GM12878 (cell line): ENCODE measurements around the gene NRXN3. TPM values are rescaled to one million over a fixed set of nuclear protein-coding genes. Genes with fewer than 3 reads are reported as not detected.

Experiments
- ATAC-seq: fragments of 200-7000 bp; cut with Tn5 transposase; 3 replicates; pipeline ENCODE4 v1.9.1; 2020; ENCODE audit warnings: mild to moderate bottlenecking, moderate library complexity
- BruUV-seq: library from RNA; stranded (reverse); fragments of 400-500 nt; replicated peaks from 2 replicates; lab custom pipeline; 2021; lab: Mats Ljungman, UMichigan
- CTCF ChIA-PET: fragments of 300-600 bp; sonication (Branson Sonifier 250); formaldehyde crosslinking; extraction: SDS; loops from one replicate; lab custom pipeline; 2021; ENCODE audit warnings: inconsistent platforms; lab: Yijun Ruan, JAX
- POLR2A ChIA-PET: fragments of 350-600 bp; formaldehyde crosslinking; extraction: SDS; loops from one replicate; lab custom pipeline; 2021; ENCODE audit warnings: inconsistent platforms; lab: Charles Lee
- RAD21 ChIA-PET: fragments of 300-600 bp; sonication (Branson Sonifier 250); formaldehyde crosslinking; loops from one replicate; lab custom pipeline; 2023; ENCODE audit warnings: antibody characterized with exemption; ENCODE audit not compliant: unreplicated experiment; lab: Charles Lee
- SMC1A ChIA-PET: fragments of 300-600 bp; sonication (Branson Sonifier 250); formaldehyde crosslinking; loops from one replicate; lab custom pipeline; 2023; ENCODE audit not compliant: unreplicated experiment, uncharacterized antibody; lab: Charles Lee
- DNase-seq: peaks from one replicate; pipeline ENCODE4 v3.0.0-alpha.2; 2011; ENCODE audit warnings: low read depth, low spot score
- FAIRE-seq: peaks from 3 replicates; lab custom pipeline; 2011; peaks lifted over from hg19 to GRCh38; lab: Jason Lieb, UNC
- H2AFZ ChIP-seq: 2 replicates; pipeline ENCODE4 v1.6.0; 2011; ENCODE audit warnings: low read depth, low read length, control low read depth; ENCODE audit not compliant: control insufficient read depth
- H3K27ac ChIP-seq: 2 replicates; pipeline ENCODE4 v1.5.1; 2011; ENCODE audit warnings: control low read depth; ENCODE audit not compliant: control insufficient read depth, insufficient read depth
- H3K27me3 ChIP-seq, 2 experiments: replicated peaks in 1 of 2; 2 replicates each; pipeline versions ENCODE4 v1.6.0 to v1.6.1; 2011; ENCODE audit warnings: low read length in 1 of 2; ENCODE audit not compliant: control insufficient read depth in 2 of 2, insufficient read depth in 2 of 2
- H3K36me3 ChIP-seq, 2 experiments: 2 replicates each; pipeline ENCODE4 v1.5.1; 2011; ENCODE audit warnings: low read length in 1 of 2; ENCODE audit not compliant: control insufficient read depth in 2 of 2, insufficient read depth in 2 of 2
- H3K4me1 ChIP-seq: 2 replicates; pipeline ENCODE4 v1.6.1; 2011; ENCODE audit warnings: mild to moderate bottlenecking, low read length, moderate library complexity, mixed read lengths; ENCODE audit not compliant: control insufficient read depth, insufficient read depth
- H3K4me2 ChIP-seq: 2 replicates; pipeline ENCODE4 v1.6.0; 2011; ENCODE audit warnings: control low read depth; ENCODE audit not compliant: control insufficient read depth, insufficient read depth
- H3K4me3 ChIP-seq: fragments of 200-600 bp; sonication (generic); 2 replicates; pipeline ENCODE4 v1.5.1; 2016
- H3K79me2 ChIP-seq: 2 replicates; pipeline ENCODE4 v1.6.0; 2011; ENCODE audit warnings: low read length; ENCODE audit not compliant: control insufficient read depth, insufficient read depth
- H3K9ac ChIP-seq: 2 replicates; pipeline ENCODE4 v1.8.0; 2011; ENCODE audit warnings: low read length, control low read depth, mixed read lengths; ENCODE audit not compliant: control insufficient read depth, insufficient read depth
- H3K9me3 ChIP-seq: replicated peaks from 3 replicates; pipeline ENCODE4 v1.5.1; 2011; ENCODE audit warnings: mild to moderate bottlenecking, low read length; ENCODE audit not compliant: control insufficient read depth, insufficient read depth
- H4K20me1 ChIP-seq: 2 replicates; pipeline ENCODE4 v1.6.0; 2011; ENCODE audit not compliant: control insufficient read depth, insufficient read depth
- ASH2L ChIP-seq: fragments of 300-600, 200-600 bp; sonication (generic); IDR thresholded peaks from 2 replicates; pipeline ENCODE4 v1.6.1; 2017; ENCODE audit warnings: low read depth, mild to moderate bottlenecking, borderline replicate concordance
- HDAC6 ChIP-seq: fragments of 200-600 bp; sonication (generic); IDR thresholded peaks from one replicate; pipeline ENCODE4 v1.8.0; 2017; ENCODE audit warnings: antibody characterized with exemption; ENCODE audit not compliant: unreplicated experiment
- NBN ChIP-seq: fragments of 450-650 bp; IDR thresholded peaks from 2 replicates; pipeline ENCODE4 v1.6.1; 2016
- PAX8 ChIP-seq: fragments of 450-650 bp; IDR thresholded peaks from 2 replicates; pipeline ENCODE4 v1.6.1; 2017; ENCODE audit warnings: mild to moderate bottlenecking, moderate library complexity
- REST ChIP-seq: IDR thresholded peaks from 2 replicates; pipeline ENCODE4 v1.6.1; 2012; ENCODE audit warnings: mild to moderate bottlenecking, low read depth, low read length
- SIN3A ChIP-seq: IDR thresholded peaks from 2 replicates; pipeline ENCODE4 v1.6.1; 2012; ENCODE audit warnings: low read depth, low read length, improper control_type of control experiment
- TCF12 ChIP-seq: IDR thresholded peaks from 2 replicates; pipeline ENCODE4 v1.6.1; 2011; ENCODE audit warnings: low read depth, mild to moderate bottlenecking, low read length
- WRNIP1 ChIP-seq: IDR thresholded peaks from 2 replicates; pipeline ENCODE4 v1.6.1; 2011; ENCODE audit warnings: low read depth, low read length, improper control_type of control experiment, borderline replicate concordance
- ZNF207 ChIP-seq: fragments of 450-650 bp; IDR thresholded peaks from 2 replicates; pipeline ENCODE4 v1.6.1; 2014; ENCODE audit warnings: antibody characterized with exemption, mild to moderate bottlenecking, borderline replicate concordance
- ZNF217 ChIP-seq: fragments of 450-650 bp; IDR thresholded peaks from 2 replicates; pipeline ENCODE4 v1.6.1; 2017; ENCODE audit warnings: antibody characterized with exemption, mild to moderate bottlenecking
- WGBS: methylation state at CpG from one replicate; pipeline ENCODE4 v1.1.6; 2016; ENCODE audit warnings: low lambda C conversion rate; ENCODE audit not compliant: insufficient replicate concordance, insufficient coverage; ENCODE audit errors: missing lambda C conversion rate; 5-methylcytosine and 5-hydroxymethylcytosine counted together
- in situ Hi-C: fragments of 300-500 bp; cut with MboI; formaldehyde crosslinking; loops from 9 replicates; pipeline ENCODE4 v1.14.3; 2018; ENCODE audit warnings: mixed read lengths
- intact Hi-C: fragments of 100-400 bp; cut with micrococcal nuclease; formaldehyde crosslinking; loops from one replicate; pipeline ENCODE4 v1.14.2; 2022; ENCODE audit not compliant: unreplicated experiment
- polyA plus RNA-seq, 11 experiments: library from polyadenylated mRNA; depleted of rRNA in 4 of 11; unstranded in 6 of 11; stranded (reverse) in 5 of 11; fragments of >200 nt; fragmentation: Nextera tagmentation in 4 of 11; fragmentation: Illumina TruSeq in 1 of 11; extraction: Ambion mirVana in 4 of 11; extraction: Trizol in 1 of 11; gene quantifications; 1 replicate in 1 of 11; 2 replicates in 10 of 11; pipeline versions ENCODE4 v1.2.1 to v1.2.3, GENCODE V29; 2011 to 2016; ENCODE audit warnings: inconsistent platforms in 2 of 11, missing spikeins in 2 of 11, low read depth in 1 of 11
- total RNA-seq, 4 experiments: library from RNA; depleted of rRNA in 3 of 4; stranded (reverse); fragments of >200 nt in 3 of 4; fragmentation: Illumina TruSeq in 1 of 4; extraction: Trizol in 1 of 4; gene quantifications; 2 replicates each; pipeline versions ENCODE4 v1.2.1 to v1.2.3, GENCODE V29; 2013 to 2021
- TF ChIP-seq, protein P1 (sequence below): fragments of 450-650 bp; IDR thresholded peaks from 2 replicates; pipeline ENCODE4 v1.6.1; 2018; ENCODE audit warnings: borderline replicate concordance, mild to moderate bottlenecking; ENCODE audit not compliant: partially characterized antibody
- TF ChIP-seq, protein P2 (sequence below): fragments of 450-650 bp; IDR thresholded peaks from 2 replicates; pipeline ENCODE4 v1.6.1; 2017; ENCODE audit warnings: borderline replicate concordance

The NRXN3 gene
- total and polyA plus RNA-seq, 10 of the 15 experiments (the other 5 are each of a cell fraction or from before 2014, with no cell fraction given) = 0.52 to 3.3 (median 1.4) TPM

DNA sequence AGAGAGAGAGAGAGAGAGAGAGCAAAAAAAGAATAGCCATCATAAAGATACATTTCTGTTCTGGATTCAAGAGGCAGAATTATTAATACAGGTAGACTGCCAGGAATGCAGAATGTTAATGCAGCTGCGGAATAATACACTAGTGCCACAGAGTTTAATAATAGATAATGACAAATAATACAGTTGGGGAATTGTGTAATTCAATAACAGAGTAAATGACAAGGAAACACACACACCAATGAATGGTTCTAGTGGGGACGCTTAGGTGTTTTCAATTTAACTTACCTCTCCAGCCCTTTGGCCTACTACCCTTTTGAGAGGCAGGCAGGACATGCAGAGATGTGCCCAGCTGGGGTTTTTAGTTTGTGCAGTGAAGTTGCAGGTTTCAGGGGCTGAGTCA lies 313.9 kb downstream of the NRXN3 start:
- ChIA-PET RAD21 (no interaction called here), CTCF (interaction anchor here (0.9 to 1.1 kb wide), 2 partner anchors 19 to 82 kb away, joined by 3 read pairs; no protein-coding TSS in a partner anchor), SMC1A (no interaction called here), POLR2A (no interaction called here)
- H3K4me2 ChIP-seq = no peak overlapping the region
- intact Hi-C loops = no loop called here
- no peaks in the 10 kb centered on the region for H3K36me3 ChIP-seq
- in situ Hi-C loops = no loop called here
- no TSS peak for BruUV-seq
- H2AFZ ChIP-seq = no peak overlapping the region
- no peaks in the 10 kb centered on the region for H4K20me1 ChIP-seq
- 34% methylated on average over 2 of the region's 2 CpGs for WGBS
- H3K27me3 ChIP-seq = no peaks in the 10 kb centered on the region
- DNase-seq (no peak), ATAC-seq (no peak), FAIRE-seq (no peak)
- no peak overlapping the region for H3K9ac ChIP-seq
- TF ChIP-seq TCF12 (no peak), PAX8 (no peak), REST (no peak)
- H3K27ac ChIP-seq = no peak overlapping the region
- H3K79me2 ChIP-seq = no peaks in the 10 kb centered on the region
- H3K4me1 ChIP-seq = no peaks in the 10 kb centered on the region; the same call in 1 of the 2 replicates
- no peak overlapping the region for H3K4me3 ChIP-seq
- no peaks in the 10 kb centered on the region for H3K9me3 ChIP-seq

GRCh38 chr14:78486081-78486480 lies 315.9 kb downstream of the NRXN3 start:
- Histone ChIP-seq H3K27me3 (no peaks in the 10 kb centered on the region), H3K9ac (no peak overlapping the region), H3K4me3 (no peak overlapping the region), H2AFZ (no peak overlapping the region), H3K9me3 (no peaks in the 10 kb centered on the region), H3K27ac (no peak overlapping the region), H3K36me3 (no peaks in the 10 kb centered on the region), H3K79me2 (no peaks in the 10 kb centered on the region), H4K20me1 (no peaks in the 10 kb centered on the region), H3K4me1 (no peaks in the 10 kb centered on the region; the same call in 1 of the 2 replicates), H3K4me2 (no peak overlapping the region)
- FAIRE-seq (no peak), DNase-seq (no peak), ATAC-seq (no peak)
- intact Hi-C loops = no loop called here
- in situ Hi-C loops = no loop called here
- ChIA-PET POLR2A (no interaction called here), CTCF (no interaction called here), SMC1A (no interaction called here), RAD21 (no interaction called here)
- BruUV-seq = no TSS peak
- no peak for TF ChIP-seq SIN3A
- TF ChIP-seq, protein P1, sequence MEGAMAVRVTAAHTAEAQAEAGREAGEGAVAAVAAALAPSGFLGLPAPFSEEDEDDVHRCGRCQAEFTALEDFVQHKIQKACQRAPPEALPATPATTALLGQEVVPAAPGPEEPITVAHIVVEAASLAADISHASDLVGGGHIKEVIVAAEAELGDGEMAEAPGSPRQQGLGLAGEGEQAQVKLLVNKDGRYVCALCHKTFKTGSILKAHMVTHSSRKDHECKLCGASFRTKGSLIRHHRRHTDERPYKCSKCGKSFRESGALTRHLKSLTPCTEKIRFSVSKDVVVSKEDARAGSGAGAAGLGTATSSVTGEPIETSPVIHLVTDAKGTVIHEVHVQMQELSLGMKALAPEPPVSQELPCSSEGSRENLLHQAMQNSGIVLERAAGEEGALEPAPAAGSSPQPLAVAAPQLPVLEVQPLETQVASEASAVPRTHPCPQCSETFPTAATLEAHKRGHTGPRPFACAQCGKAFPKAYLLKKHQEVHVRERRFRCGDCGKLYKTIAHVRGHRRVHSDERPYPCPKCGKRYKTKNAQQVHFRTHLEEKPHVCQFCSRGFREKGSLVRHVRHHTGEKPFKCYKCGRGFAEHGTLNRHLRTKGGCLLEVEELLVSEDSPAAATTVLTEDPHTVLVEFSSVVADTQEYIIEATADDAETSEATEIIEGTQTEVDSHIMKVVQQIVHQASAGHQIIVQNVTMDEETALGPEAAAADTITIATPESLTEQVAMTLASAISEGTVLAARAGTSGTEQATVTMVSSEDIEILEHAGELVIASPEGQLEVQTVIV = no peak
- no peak for TF ChIP-seq ZNF217
- no peak for TF ChIP-seq NBN
- no peak for TF ChIP-seq HDAC6
- TF ChIP-seq WRNIP1 = no peak
- TF ChIP-seq, protein P2, sequence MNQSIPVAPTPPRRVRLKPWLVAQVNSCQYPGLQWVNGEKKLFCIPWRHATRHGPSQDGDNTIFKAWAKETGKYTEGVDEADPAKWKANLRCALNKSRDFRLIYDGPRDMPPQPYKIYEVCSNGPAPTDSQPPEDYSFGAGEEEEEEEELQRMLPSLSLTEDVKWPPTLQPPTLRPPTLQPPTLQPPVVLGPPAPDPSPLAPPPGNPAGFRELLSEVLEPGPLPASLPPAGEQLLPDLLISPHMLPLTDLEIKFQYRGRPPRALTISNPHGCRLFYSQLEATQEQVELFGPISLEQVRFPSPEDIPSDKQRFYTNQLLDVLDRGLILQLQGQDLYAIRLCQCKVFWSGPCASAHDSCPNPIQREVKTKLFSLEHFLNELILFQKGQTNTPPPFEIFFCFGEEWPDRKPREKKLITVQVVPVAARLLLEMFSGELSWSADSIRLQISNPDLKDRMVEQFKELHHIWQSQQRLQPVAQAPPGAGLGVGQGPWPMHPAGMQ = no peak
- no peak for TF ChIP-seq ASH2L
- no peak for TF ChIP-seq ZNF207
